Endothelial cell of umbilical vein (primary cell): ENCODE measurements around the gene HECTD2.
"Not testable (repeated sequence)": the region's sequence is repeated elsewhere in the genome, so short reads cannot be mapped to it uniquely, and the experiment has no call there.

Source experiments
- EZH2 ChIP-seq: IDR thresholded peaks from 2 replicates; pipeline ENCODE4 v1.6.1; 2012; ENCODE audit warnings: borderline replicate concordance, low read depth, mild to moderate bottlenecking, moderate library complexity, low read length, inconsistent platforms; ENCODE audit not compliant: severe bottlenecking
- POLR2A ChIP-seq: IDR thresholded peaks from 2 replicates; pipeline ENCODE4 v1.6.1; 2012; ENCODE audit warnings: low read depth, mild to moderate bottlenecking, control low read depth, low read length
- TF ChIP-seq, protein P1 (sequence below): IDR thresholded peaks from 2 replicates; pipeline ENCODE4 v1.6.1; 2011; ENCODE audit not compliant: insufficient read depth, insufficient read length

DNA sequence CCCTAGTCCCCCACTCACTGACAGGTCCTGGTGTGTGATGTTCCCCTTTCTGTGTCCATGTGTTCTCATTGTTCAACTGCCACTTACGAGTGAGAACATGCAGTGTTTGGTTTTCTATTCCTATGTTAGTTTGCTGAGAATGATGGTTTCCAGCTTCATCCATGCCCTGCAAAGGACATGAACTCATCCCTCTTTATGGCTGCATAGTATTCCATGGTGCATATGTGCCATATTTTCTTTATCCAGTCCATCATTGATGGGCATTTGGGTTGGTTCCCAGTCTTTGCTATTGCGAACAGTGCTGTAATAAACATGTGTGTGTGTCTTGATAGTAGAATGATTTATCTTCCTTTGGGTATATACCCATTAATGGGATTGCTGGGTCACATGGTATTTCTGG lies 28.1 kb downstream of the HECTD2 start:
- TF ChIP-seq, protein P1, sequence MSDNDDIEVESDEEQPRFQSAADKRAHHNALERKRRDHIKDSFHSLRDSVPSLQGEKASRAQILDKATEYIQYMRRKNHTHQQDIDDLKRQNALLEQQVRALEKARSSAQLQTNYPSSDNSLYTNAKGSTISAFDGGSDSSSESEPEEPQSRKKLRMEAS, result not testable (repeated sequence)
- not testable (repeated sequence) for TF ChIP-seq EZH2, POLR2A
